ENCODE data around the gene MYO3B. TPM values are rescaled to one million over a fixed set of nuclear protein-coding genes. Genes with fewer than 3 reads are reported as not detected.

MYO3B gene
- total and polyA plus RNA-seq, 2 of the 8 experiments (the other 6 are each of a cell fraction or from before 2014, with no cell fraction given): 0.17 to 0.19 TPM

DNA sequence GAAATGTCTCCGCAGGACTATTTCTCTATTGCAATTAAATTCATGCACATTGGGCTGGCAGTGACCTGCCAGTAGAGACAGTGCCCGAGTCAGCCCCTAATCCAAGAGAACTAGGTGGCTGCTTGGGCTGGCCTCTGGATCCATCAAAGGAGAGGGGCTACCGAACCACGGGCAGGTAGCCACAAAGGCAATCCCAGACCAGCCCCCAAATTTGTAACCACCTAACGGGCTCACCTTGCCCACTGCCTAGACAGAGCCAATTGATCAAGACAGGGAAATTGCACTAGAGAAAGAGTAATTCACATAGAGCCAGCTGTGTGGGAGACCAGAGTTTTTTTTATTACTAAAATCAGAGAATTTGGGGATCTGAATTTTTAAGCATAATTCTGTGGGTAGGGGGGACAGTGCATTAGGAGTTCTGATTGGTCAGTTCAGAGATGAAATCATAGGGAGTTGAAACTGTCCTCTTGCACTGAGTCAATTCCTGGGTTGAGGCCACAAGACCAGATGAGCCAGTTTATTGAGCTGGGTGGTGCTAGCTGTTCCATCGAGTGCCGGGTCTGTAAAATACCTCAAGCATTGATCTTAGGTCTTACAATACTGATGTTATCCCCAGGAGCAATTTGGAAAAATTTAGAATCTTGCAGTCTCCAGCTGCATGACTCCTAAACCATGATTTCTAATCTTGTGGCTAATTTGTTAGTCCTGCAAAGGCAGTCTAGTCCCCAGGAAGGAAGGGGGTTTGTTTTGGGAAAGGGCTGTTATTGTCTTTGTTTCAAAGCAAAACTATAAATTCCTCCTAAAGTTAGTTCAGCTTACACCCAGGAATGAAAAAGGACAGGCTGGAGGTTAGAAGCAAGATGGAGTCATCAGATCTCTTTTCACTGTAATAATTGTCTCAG is 276.8 kb downstream of the MYO3B start:
- Histone ChIP-seq H3K4me3 (ENCODE audit: extremely low read depth in 1 of 4, insufficient read depth in 2 of 4, low read depth in 3 of 4, low read length in 4 of 4) (no peak overlapping the region), H2BK12ac (ENCODE audit: low read depth, low read length) (no peak overlapping the region), H3K4me1 (replicated peaks in 1 of 4; ENCODE audit: control insufficient read depth in 3 of 4, insufficient read depth in 4 of 4, low read length in 3 of 4) (no peaks in the 10 kb centered on the region), H4K5ac (ENCODE audit: insufficient read length, low read depth, low read length) (no peak overlapping the region), H4K20me1 (replicated peaks in 1 of 2; ENCODE audit: control insufficient read depth in 1 of 2, insufficient read depth in 2 of 2, low read length in 2 of 2) (no peaks in the 10 kb centered on the region), H3K9ac (replicated peaks in 1 of 4; ENCODE audit: extremely low read depth in 1 of 4, low read depth in 3 of 4, low read length in 3 of 4) (no peak overlapping the region), H3K4me2 (ENCODE audit: insufficient read depth in 1 of 2, low read depth in 2 of 2, low read length in 2 of 2) (no peak overlapping the region), H3K14ac (ENCODE audit: insufficient read length) (no peak overlapping the region), H2BK5ac (ENCODE audit: low read depth, low read length) (no peak overlapping the region), H3K79me2 (ENCODE audit: control insufficient read depth in 1 of 2, insufficient read depth in 2 of 2, low read length in 2 of 2) (no peaks in the 10 kb centered on the region), H2BK120ac (replicated peaks; ENCODE audit: low read depth, low read length) (no peak overlapping the region), H3K36me3 (ENCODE audit: control insufficient read depth in 2 of 4, insufficient read depth in 4 of 4, low read length in 3 of 4) (peaks cover 0 to 1% (median 0%) of the 10 kb centered on the region in 4 experiments; a peak in 1 of 8 replicates), H3K23ac (ENCODE audit: insufficient read length) (no peak overlapping the region), H3K9me3 (ENCODE audit: insufficient read depth in 2 of 2, low read depth in 1 of 2, low read length in 1 of 2) (peaks cover 5 to 6% of the 10 kb centered on the region in 2 experiments; a peak in 3 of 4 replicates), H2AFZ (ENCODE audit: low read length) (no peak overlapping the region), H4K8ac (ENCODE audit: extremely low read depth, insufficient read depth, low read length) (no peak overlapping the region), H3K27ac (ENCODE audit: low read depth, low read length) (no peak overlapping the region), H3K56ac (replicated peaks; ENCODE audit: insufficient read length, low read depth, low read length) (no peak overlapping the region), H3K18ac (ENCODE audit: extremely low read depth, low read length) (no peak overlapping the region), H3K27me3 (replicated peaks in 1 of 4; ENCODE audit: control insufficient read depth in 3 of 4, extremely low read depth in 1 of 4, insufficient read depth in 3 of 4, low read length in 3 of 4) (no peaks in the 10 kb centered on the region), H3K23me2 (ENCODE audit: low read depth, low read length) (no peaks in the 10 kb centered on the region), H2AK5ac (ENCODE audit: low read depth, low read length) (no peak overlapping the region), H4K91ac (replicated peaks; ENCODE audit: insufficient read length, low read length) (no peak overlapping the region), H3K79me1 (ENCODE audit: low read depth, low read length) (no peaks in the 10 kb centered on the region), H2BK20ac (ENCODE audit: low read length) (no peak overlapping the region), H2BK15ac (ENCODE audit: low read length) (no peak overlapping the region), H3K4ac (replicated peaks; ENCODE audit: insufficient read length, low read depth, low read length) (no peak overlapping the region)
- FAIRE-seq (no peak), DNase-seq (ENCODE audit: low read depth in 1 of 2, low spot score in 2 of 2) (no peak)
- no peak for TF ChIP-seq RBBP5 (IDR thresholded peaks at IDR 0.05; ENCODE audit: borderline replicate concordance, low read depth, low read length)
- no peak for TF ChIP-seq HDAC2 (IDR thresholded peaks at IDR 0.05; ENCODE audit: borderline replicate concordance in 1 of 2, low read depth in 2 of 2, low read length in 2 of 2)
- TF ChIP-seq EGR1 (IDR thresholded peaks at IDR 0.05; ENCODE audit: borderline replicate concordance, low read depth, low read length): no peak
- TF ChIP-seq CBX8 (IDR thresholded peaks at IDR 0.05; ENCODE audit: borderline replicate concordance, low read depth, low read length): no peak
- no peak for TF ChIP-seq SIX5 (IDR thresholded peaks at IDR 0.05; ENCODE audit: low read depth, low read length)
- no peak for TF ChIP-seq NANOG (IDR thresholded peaks at IDR 0.05; ENCODE audit: insufficient read depth, low read depth, low read length, poor library complexity, severe bottlenecking)
- CTCF ChIA-PET (ENCODE audit: partially characterized antibody): interaction anchor here (0.8 to 1.5 kb wide), 2 partner anchors 45 to 94 kb away, joined by 3 to 4 read pairs; no protein-coding TSS in a partner anchor
- POLR2A ChIA-PET (ENCODE audit: partially characterized antibody): no interaction called here
- 93% methylated on average over 7 of the region's 7 CpGs; no CpG with 5 or more reads in 1 of the 2 experiments for WGBS, 2 experiments (ENCODE audit: extremely low coverage in 1 of 2, insufficient coverage in 1 of 2, insufficient read length in 1 of 2, insufficient replicate concordance in 2 of 2, low coverage in 1 of 2, low lambda C conversion rate in 2 of 2, missing lambda C conversion rate in 1 of 2)
